Measurements from ENCODE around the gene SS18L1.

DNA sequence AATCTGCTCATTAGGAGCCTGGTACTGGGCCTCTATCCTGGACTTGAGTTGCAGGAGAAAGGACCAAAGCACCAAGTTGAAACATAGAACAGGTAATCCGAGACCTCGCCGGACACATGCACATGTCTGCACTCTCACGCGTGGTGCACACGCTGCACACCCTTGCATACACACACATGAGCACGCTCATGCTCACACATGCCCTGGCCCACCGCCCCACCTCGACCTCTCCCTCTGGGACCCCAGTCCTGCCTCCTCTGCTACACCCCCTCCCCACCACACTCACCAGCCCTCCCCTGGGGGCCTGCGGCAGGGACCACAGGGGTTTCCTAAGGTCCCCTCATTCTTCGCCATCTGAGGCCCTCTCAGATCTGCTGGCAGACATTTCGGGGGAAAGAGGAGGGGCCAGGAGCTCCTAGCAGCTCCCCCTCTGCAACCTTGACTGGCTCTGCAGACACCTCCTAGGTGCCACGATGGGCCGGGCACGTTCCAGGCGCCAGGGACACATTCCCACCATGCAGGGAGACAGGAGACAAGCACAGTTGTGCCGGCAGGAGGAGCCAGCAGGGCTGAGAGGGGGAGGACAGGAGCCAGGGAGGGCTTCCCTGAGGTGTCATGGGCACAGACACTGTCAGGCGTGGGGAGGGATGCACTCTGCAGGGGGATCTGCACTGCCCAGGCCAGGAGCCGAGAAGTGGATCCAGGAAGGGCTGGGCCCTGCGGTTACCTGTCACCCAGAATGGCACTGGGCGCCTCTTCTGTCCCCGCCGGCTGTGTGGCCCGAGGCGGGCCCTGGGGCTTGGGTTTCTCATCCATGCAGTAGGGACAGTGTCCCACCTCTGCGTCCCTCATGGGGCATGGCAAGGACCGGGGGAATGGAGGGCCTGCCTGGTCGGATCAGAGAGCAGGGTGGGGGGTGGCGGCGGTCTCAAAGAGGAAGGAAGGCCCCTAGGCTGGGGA is 46.9 kb upstream of the SS18L1 start:
- TF ChIP-seq, protein P1, sequence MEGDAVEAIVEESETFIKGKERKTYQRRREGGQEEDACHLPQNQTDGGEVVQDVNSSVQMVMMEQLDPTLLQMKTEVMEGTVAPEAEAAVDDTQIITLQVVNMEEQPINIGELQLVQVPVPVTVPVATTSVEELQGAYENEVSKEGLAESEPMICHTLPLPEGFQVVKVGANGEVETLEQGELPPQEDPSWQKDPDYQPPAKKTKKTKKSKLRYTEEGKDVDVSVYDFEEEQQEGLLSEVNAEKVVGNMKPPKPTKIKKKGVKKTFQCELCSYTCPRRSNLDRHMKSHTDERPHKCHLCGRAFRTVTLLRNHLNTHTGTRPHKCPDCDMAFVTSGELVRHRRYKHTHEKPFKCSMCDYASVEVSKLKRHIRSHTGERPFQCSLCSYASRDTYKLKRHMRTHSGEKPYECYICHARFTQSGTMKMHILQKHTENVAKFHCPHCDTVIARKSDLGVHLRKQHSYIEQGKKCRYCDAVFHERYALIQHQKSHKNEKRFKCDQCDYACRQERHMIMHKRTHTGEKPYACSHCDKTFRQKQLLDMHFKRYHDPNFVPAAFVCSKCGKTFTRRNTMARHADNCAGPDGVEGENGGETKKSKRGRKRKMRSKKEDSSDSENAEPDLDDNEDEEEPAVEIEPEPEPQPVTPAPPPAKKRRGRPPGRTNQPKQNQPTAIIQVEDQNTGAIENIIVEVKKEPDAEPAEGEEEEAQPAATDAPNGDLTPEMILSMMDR (IDR thresholded peaks at IDR 0.05): no peak
- no peak for TF ChIP-seq POLR2AphosphoS5 (IDR thresholded peaks at IDR 0.05)
